DMS53 treated with DMSO at 0.1 percent for 48 hours (cell line): Measurements from ENCODE around the gene ECD.
"Not testable (repeated sequence)": the region's sequence is repeated elsewhere in the genome, so short reads cannot be mapped to it uniquely, and the experiment has no call there.

Experiments used
- DNase-seq: peaks from one replicate; lab custom pipeline; 2025; ENCODE audit not compliant: unreplicated experiment; lab: John Stamatoyannopoulos, UW

The ECD gene

GRCh38 chr10:73161079-73161478 is 6.7 kb downstream of the ECD start:
- no peak for DNase-seq

- DNase-seq = peak; percentile 37
Measured at GRCh38 chr10:73159038-73159648, 8.7 kb downstream of the ECD start.

GRCh38 chr10:73156054-73156453 is 11.8 kb downstream of the ECD start:
- DNase-seq = no peak

GRCh38 chr10:73152009-73152408 is 15.8 kb downstream of the ECD start:
- DNase-seq = no peak

- DNase-seq = not testable (repeated sequence)
Measured at GRCh38 chr10:73150633-73151413, 17.0 kb downstream of the ECD start.

GRCh38 chr10:73141603-73142002 is 26.2 kb downstream of the ECD start:
- no peak for DNase-seq

GRCh38 chr10:73139251-73139650 is 28.6 kb downstream of the ECD start:
- no peak for DNase-seq

GRCh38 chr10:73136627-73137026 is 31.2 kb downstream of the ECD start:
- no peak for DNase-seq

- no peak for DNase-seq
Measured at GRCh38 chr10:73134727-73135126, 33.1 kb downstream of the ECD start.

GRCh38 chr10:73131913-73132686 is 35.7 kb downstream of the ECD start:
- DNase-seq = no peak

- DNase-seq = no peak
Measured at GRCh38 chr10:73131301-73131700, 36.5 kb downstream of the ECD start.

GRCh38 chr10:73126343-73126742 is 41.5 kb downstream of the ECD start:
- DNase-seq = no peak

GRCh38 chr10:73119952-73120351 is 47.9 kb downstream of the ECD start:
- no peak for DNase-seq

GRCh38 chr10:73119457-73119856 is 48.4 kb downstream of the ECD start:
- no peak for DNase-seq

GRCh38 chr10:73117976-73118743 is 49.6 kb downstream of the ECD start:
- peak; percentile 62 for DNase-seq

- no peak for DNase-seq
Measured at GRCh38 chr10:73116017-73116416, 51.8 kb downstream of the ECD start.

- DNase-seq = no peak
Measured at GRCh38 chr10:73113551-73113950, 54.3 kb downstream of the ECD start.

- DNase-seq = not testable (repeated sequence)
Measured at GRCh38 chr10:73112032-73112431, 55.8 kb downstream of the ECD start.

GRCh38 chr10:73110345-73110849 is 57.4 kb downstream of the ECD start, which contains the start of gene NUDT13:
NUDT13 (plus strand) TSS chr10:73110455; CDS start chr10:73114366, 3,911 bp downstream.
- DNase-seq = peak; percentile 82

- not testable (repeated sequence) for DNase-seq
Measured at GRCh38 chr10:73109248-73109652, 58.6 kb downstream of the ECD start.

GRCh38 chr10:73106301-73106700 is 61.5 kb downstream of the ECD start:
- no peak for DNase-seq
